ENCODE data around the gene PGGHG. TPM values are rescaled to one million over a fixed set of nuclear protein-coding genes. Genes with fewer than 3 reads are reported as not detected.
A peak's percentile ranks its signal among the peaks of the same experiment; 100 is the strongest.

PGGHG gene
- total and polyA plus RNA-seq, 12 donors, result 3.3 to 45.3 (median 7.4) TPM

GRCh38 chr11:282630-283360, 6.1 kb upstream of the PGGHG start:
- intact Hi-C loops (cut with DNase I), result no loop called here
- Histone ChIP-seq H3K4me3 (no peak overlapping the region), H3K36me3 (no peaks in the 10 kb centered on the region), H3K9me3 (no peaks in the 10 kb centered on the region), H3K4me1 (peaks cover 5 to 36% (median 26%) of the 10 kb centered on the region in 9 donors), H3K27me3 (peaks cover 33 to 96% (median 90%) of the 10 kb centered on the region in 7 donors), H3K27ac (no peak overlapping the region)
- TF ChIP-seq CTCF (IDR thresholded peaks at IDR 0.05), result no peak
- no peak for ATAC-seq
- DNase-seq, result peak in 1 of 2 donors; percentile 0
- 57 to 63% methylated on average over 12 to 13 of the region's 13 CpGs for WGBS, 2 donors

GRCh38 chr11:283405-284104, 5.4 kb upstream of the PGGHG start:
- H3K4me1 ChIP-seq, result peaks cover 5 to 42% (median 33%) of the 10 kb centered on the region in 9 donors
- H3K4me3 ChIP-seq, result no peak overlapping the region
- H3K36me3 ChIP-seq, result no peaks in the 10 kb centered on the region
- peaks cover 33 to 96% (median 86%) of the 10 kb centered on the region in 7 donors for H3K27me3 ChIP-seq
- intact Hi-C loops (cut with DNase I), result no loop called here
- 85 to 86% methylated on average over 22 to 23 of the region's 23 CpGs for WGBS, 2 donors
- no peaks in the 10 kb centered on the region for H3K9me3 ChIP-seq
- peak in 1 of 2 donors; percentile 1 for DNase-seq
- H3K27ac ChIP-seq, result no peak overlapping the region
- no peak for TF ChIP-seq CTCF (IDR thresholded peaks at IDR 0.05)
- ATAC-seq, result no peak

GRCh38 chr11:284105-285020, 4.6 kb upstream of the PGGHG start:
- DNase-seq (peak in 1 of 2 donors; percentile 3), ATAC-seq (no peak)
- Histone ChIP-seq H3K4me1 (peaks cover 5 to 35% (median 27%) of the 10 kb centered on the region in 9 donors), H3K4me3 (no peak overlapping the region), H3K9me3 (no peaks in the 10 kb centered on the region), H3K27me3 (peaks cover 24 to 88% (median 78%) of the 10 kb centered on the region in 7 donors), H3K36me3 (no peaks in the 10 kb centered on the region), H3K27ac (no peak overlapping the region)
- TF ChIP-seq CTCF (IDR thresholded peaks at IDR 0.05), result no peak
- WGBS, 2 donors, result 82 to 88% methylated on average over 24 of the region's 24 CpGs
- intact Hi-C loops (cut with DNase I), result loop anchor here in 1 of 10 donors (5.0 kb wide), 1 partner anchor 32 kb away; no protein-coding TSS in a partner anchor
